Stimulated activated CD4-positive, alpha-beta T cell treated with anti-CD3 and anti-CD28 coated beads, Interleukin-1b, Interleukin-23, amount 100 ng/mL, for 1 hour (primary cell): ENCODE results near the gene NPBWR2.

Source experiments
- DNase-seq, 2 donors: peaks; one replicate each; pipeline ENCODE4 v3.0.0-alpha.2; 2020; ENCODE audit warnings: low read depth in 2 of 2

The NPBWR2 gene

GRCh38 chr20:64116541-64117431 is 9.4 kb upstream of the NPBWR2 start:
- DNase-seq: no peak

- no peak for DNase-seq
Measured at GRCh38 chr20:64116016-64116415, 8.7 kb upstream of the NPBWR2 start.

- no peak for DNase-seq
Measured at GRCh38 chr20:64115171-64115911, 8.0 kb upstream of the NPBWR2 start.

- no peak for DNase-seq
Measured at GRCh38 chr20:64114356-64114971, 7.1 kb upstream of the NPBWR2 start.

GRCh38 chr20:64113796-64114355 is 6.5 kb upstream of the NPBWR2 start:
- DNase-seq: no peak

- DNase-seq: no peak
Measured at GRCh38 chr20:64113444-64113775, 6.0 kb upstream of the NPBWR2 start.

- no peak for DNase-seq
Measured at GRCh38 chr20:64112691-64113443, 5.5 kb upstream of the NPBWR2 start.

GRCh38 chr20:64111841-64112641 is 4.7 kb upstream of the NPBWR2 start:
- no peak for DNase-seq

GRCh38 chr20:64110411-64111068 is 3.2 kb upstream of the NPBWR2 start:
- DNase-seq: no peak

GRCh38 chr20:64109831-64110391 is 2.5 kb upstream of the NPBWR2 start:
- no peak for DNase-seq

GRCh38 chr20:64108731-64109681 is 1.6 kb upstream of the NPBWR2 start:
- no peak for DNase-seq

GRCh38 chr20:64107736-64108457 is 532 bp upstream of the NPBWR2 start:
- no peak for DNase-seq

- DNase-seq: no peak
Measured at GRCh38 chr20:64106435-64106961, 867 bp downstream of the NPBWR2 start.

- no peak for DNase-seq
Measured at GRCh38 chr20:64105846-64106434, 1.4 kb downstream of the NPBWR2 start.

- no peak for DNase-seq
Measured at GRCh38 chr20:64104667-64105451, 2.5 kb downstream of the NPBWR2 start.

- no peak for DNase-seq
Measured at GRCh38 chr20:64103871-64104666, 3.3 kb downstream of the NPBWR2 start.
